Keratinocyte (primary cell): ENCODE measurements around the gene CHPT1. TPM values are rescaled to one million over a fixed set of nuclear protein-coding genes. Genes with fewer than 3 reads are reported as not detected.

ENCODE experiments used
- DNase-seq: peaks from one replicate; pipeline ENCODE4 v3.0.0-alpha.2; 2011; ENCODE audit warnings: low read depth, missing footprints, low spot score
- FAIRE-seq: peaks from 2 replicates; lab custom pipeline; 2011; peaks lifted over from hg19 to GRCh38; lab: Jason Lieb, UNC
- H2AFZ ChIP-seq: 2 replicates; pipeline ENCODE4 v1.6.0; 2012; ENCODE audit warnings: low read length, control low read depth, inconsistent platforms; ENCODE audit not compliant: control insufficient read depth
- H3K27ac ChIP-seq: 2 replicates; pipeline ENCODE4 v1.5.1; 2011; ENCODE audit warnings: low read length; ENCODE audit not compliant: control insufficient read depth, insufficient read depth
- H3K27me3 ChIP-seq: 3 replicates; pipeline ENCODE4 v1.6.0; 2011; ENCODE audit warnings: low read length; ENCODE audit not compliant: control insufficient read depth, insufficient read depth; ENCODE audit errors: extremely low read depth
- H3K36me3 ChIP-seq, 2 experiments: 2 replicates in 1 of 2; 3 replicates in 1 of 2; pipeline ENCODE4 v1.5.1; 2011; ENCODE audit warnings: low read length in 2 of 2, mild to moderate bottlenecking in 1 of 2; ENCODE audit not compliant: control insufficient read depth in 2 of 2, insufficient read depth in 2 of 2; ENCODE audit errors: extremely low read depth in 1 of 2
- H3K4me1 ChIP-seq: 3 replicates; pipeline ENCODE4 v1.5.1; 2011; ENCODE audit warnings: low read length; ENCODE audit not compliant: control insufficient read depth, insufficient read depth; ENCODE audit errors: extremely low read depth
- H3K4me2 ChIP-seq: 3 replicates; pipeline ENCODE4 v1.6.0; 2011; ENCODE audit warnings: low read depth, low read length; ENCODE audit not compliant: control insufficient read depth, insufficient read depth; ENCODE audit errors: extremely low read depth
- H3K4me3 ChIP-seq, 3 experiments: fragments of 200-600 bp in 1 of 3; sonication (generic) in 1 of 3; 2 replicates in 2 of 3; 3 replicates in 1 of 3; pipeline ENCODE4 v1.5.1; 2011 to 2016; ENCODE audit warnings: low read length in 3 of 3, mild to moderate bottlenecking in 3 of 3, control low read depth in 2 of 3, inconsistent platforms in 1 of 3, low read depth in 1 of 3, mixed read lengths in 1 of 3, mixed run types in 1 of 3, moderate library complexity in 1 of 3; ENCODE audit not compliant: control insufficient read depth in 2 of 3, insufficient read depth in 2 of 3; ENCODE audit errors: extremely low read depth in 1 of 3
- H3K79me2 ChIP-seq: 2 replicates; pipeline ENCODE4 v1.6.0; 2012; ENCODE audit warnings: low read length; ENCODE audit not compliant: control insufficient read depth, insufficient read depth
- H3K9ac ChIP-seq: 3 replicates; pipeline ENCODE4 v1.6.0; 2011; ENCODE audit warnings: low read length; ENCODE audit not compliant: control insufficient read depth, insufficient read depth; ENCODE audit errors: extremely low read depth
- H3K9me1 ChIP-seq: 3 replicates; pipeline ENCODE4 v1.6.0; 2011; ENCODE audit warnings: low read length; ENCODE audit not compliant: control insufficient read depth, insufficient read depth; ENCODE audit errors: extremely low read depth
- H3K9me3 ChIP-seq: 2 replicates; pipeline ENCODE4 v1.5.1; 2012; ENCODE audit warnings: low read depth, low read length; ENCODE audit not compliant: control insufficient read depth
- H4K20me1 ChIP-seq: 3 replicates; pipeline ENCODE4 v1.6.0; 2011; ENCODE audit warnings: low read length; ENCODE audit not compliant: control insufficient read depth, insufficient read depth; ENCODE audit errors: extremely low read depth
- CTCF ChIP-seq, 3 experiments: IDR thresholded peaks in 1 of 3; conservative IDR thresholded peaks in 1 of 3; optimal IDR thresholded peaks in 1 of 3; 2 replicates in 2 of 3; 3 replicates in 1 of 3; pipeline versions ENCODE3 to v1.5.1; 2011; ENCODE audit warnings: low read length in 3 of 3, mild to moderate bottlenecking in 3 of 3, moderate library complexity in 2 of 3, control low read depth in 1 of 3, inconsistent platforms in 1 of 3; ENCODE audit not compliant: insufficient read depth in 2 of 3; ENCODE audit errors: extremely low read depth in 1 of 3
- EZH2 ChIP-seq: IDR thresholded peaks from one replicate; pipeline ENCODE4 v1.6.1; 2012; ENCODE audit warnings: inconsistent platforms, mild to moderate bottlenecking, low read length, moderate library complexity
- dilution Hi-C: fragments of 300-500 bp; cut with MboI; formaldehyde crosslinking; loops from one replicate; pipeline ENCODE4 v1.7.0; 2020; ENCODE audit warnings: low sequenced_read_pairs; ENCODE audit not compliant: extremely low pct_ligation_motif_present
- polyA plus RNA-seq, 5 experiments: library from polyadenylated mRNA; depleted of rRNA in 3 of 5; stranded (reverse) in 3 of 5; stranded (forward) in 1 of 5; unstranded in 1 of 5; fragments of >200 nt; gene quantifications; 1 replicate in 1 of 5; 2 replicates in 3 of 5; 3 replicates in 1 of 5; pipeline versions ENCODE4 v1.2.1 to v1.2.3, GENCODE V29; 2011 to 2012; ENCODE audit warnings: missing spikeins in 2 of 5, low read depth in 1 of 5, low replicate concordance in 1 of 5

Gene CHPT1
- polyA plus RNA-seq, 1 donor (not counting 4 experiments of a cell fraction or from before 2014, with no cell fraction given) = 12.7 TPM

GRCh38 chr12:101714877-101715444, 17.5 kb downstream of the CHPT1 start:
- Histone ChIP-seq H3K36me3 (no peaks in the 10 kb centered on the region), H2AFZ (no peak overlapping the region), H3K4me2 (no peak overlapping the region), H3K9me3 (no peaks in the 10 kb centered on the region), H3K4me3 (no peak overlapping the region), H3K9me1 (no peaks in the 10 kb centered on the region), H3K4me1 (no peaks in the 10 kb centered on the region), H4K20me1 (no peaks in the 10 kb centered on the region), H3K9ac (no peak overlapping the region), H3K27ac (no peak overlapping the region), H3K27me3 (no peaks in the 10 kb centered on the region), H3K79me2 (peaks cover 3% of the 10 kb centered on the region)
- dilution Hi-C loops = no loop called here
- TF ChIP-seq CTCF (optimal IDR thresholded peaks at IDR 0.05 in 1 of 3, IDR thresholded peaks at IDR 0.05 in 1 of 3, conservative IDR thresholded peaks at IDR 0.05 in 1 of 3; ENCODE audit: extremely low read depth in 1 of 3, insufficient read depth in 2 of 3, low read length in 3 of 3) (no peak), EZH2 (no peak)
- DNase-seq (no peak), FAIRE-seq (no peak)

GRCh38 chr12:101719566-101719965, 22.1 kb downstream of the CHPT1 start:
- no peaks in the 10 kb centered on the region for H3K79me2 ChIP-seq
- no peaks in the 10 kb centered on the region for H4K20me1 ChIP-seq
- no peaks in the 10 kb centered on the region for H3K27me3 ChIP-seq
- no peaks in the 10 kb centered on the region for H3K9me1 ChIP-seq
- dilution Hi-C loops = no loop called here
- H3K4me1 ChIP-seq = no peaks in the 10 kb centered on the region
- no peak overlapping the region for H3K27ac ChIP-seq
- no peaks in the 10 kb centered on the region for H3K36me3 ChIP-seq
- DNase-seq = no peak
- no peak overlapping the region for H3K4me3 ChIP-seq
- H3K4me2 ChIP-seq = no peak overlapping the region
- no peak for FAIRE-seq
- no peak for TF ChIP-seq CTCF (optimal IDR thresholded peaks at IDR 0.05 in 1 of 3, IDR thresholded peaks at IDR 0.05 in 1 of 3, conservative IDR thresholded peaks at IDR 0.05 in 1 of 3; ENCODE audit: extremely low read depth in 1 of 3, insufficient read depth in 2 of 3, low read length in 3 of 3)
- TF ChIP-seq EZH2 = no peak
- H2AFZ ChIP-seq = no peak overlapping the region
- H3K9ac ChIP-seq = no peak overlapping the region
- H3K9me3 ChIP-seq = no peaks in the 10 kb centered on the region
